HG03095 (cell line): ENCODE data around the gene CABCOCO1.

ENCODE experiments used
- ATAC-seq: cut with Tn5 transposase; IDR thresholded peaks from one replicate; pipeline ENCODE4 v1.9.1; 2021; ENCODE audit warnings: moderate library complexity; ENCODE audit not compliant: unreplicated experiment

CABCOCO1 gene

GRCh38 chr10:61752111-61753011, 89.6 kb downstream of the CABCOCO1 start:
- no peak for ATAC-seq

- no peak for ATAC-seq
Observed at GRCh38 chr10:61753453-61753852, 90.7 kb downstream of the CABCOCO1 start.

GRCh38 chr10:61754587-61755550, 92.1 kb downstream of the CABCOCO1 start:
- no peak for ATAC-seq

GRCh38 chr10:61757001-61757400, 94.3 kb downstream of the CABCOCO1 start:
- ATAC-seq, result no peak

GRCh38 chr10:61757525-61758397, 95.0 kb downstream of the CABCOCO1 start:
- no peak for ATAC-seq

GRCh38 chr10:61758433-61758832, 95.7 kb downstream of the CABCOCO1 start:
- no peak for ATAC-seq

GRCh38 chr10:61759751-61760150, 97.0 kb downstream of the CABCOCO1 start:
- ATAC-seq, result no peak

GRCh38 chr10:61760943-61761824, 98.5 kb downstream of the CABCOCO1 start:
- ATAC-seq, result no peak

GRCh38 chr10:61761825-61762217, 99.1 kb downstream of the CABCOCO1 start:
- no peak for ATAC-seq

GRCh38 chr10:61763778-61764177, 101.0 kb downstream of the CABCOCO1 start:
- no peak for ATAC-seq

- ATAC-seq, result no peak
Observed at GRCh38 chr10:61764486-61764885, 101.8 kb downstream of the CABCOCO1 start.

GRCh38 chr10:61765176-61766087, 102.7 kb downstream of the CABCOCO1 start:
- ATAC-seq, result no peak

GRCh38 chr10:61766927-61767326, 104.2 kb downstream of the CABCOCO1 start:
- ATAC-seq, result no peak

GRCh38 chr10:61774031-61774430, 111.3 kb downstream of the CABCOCO1 start:
- ATAC-seq, result no peak

GRCh38 chr10:61775111-61775510, 112.4 kb downstream of the CABCOCO1 start:
- ATAC-seq, result no peak

- no peak for ATAC-seq
Observed at GRCh38 chr10:61776615-61777266, 114.0 kb downstream of the CABCOCO1 start.

- no peak for ATAC-seq
Observed at GRCh38 chr10:61778137-61778536, 115.4 kb downstream of the CABCOCO1 start.

- no peak for ATAC-seq
Observed at GRCh38 chr10:61779276-61779675, 116.5 kb downstream of the CABCOCO1 start.
